HepG2 (cell line): ENCODE data around the gene KIAA2012. TPM values are rescaled to one million over a fixed set of nuclear protein-coding genes. Genes with fewer than 3 reads are reported as not detected.

Experiments used
- CTCF ChIP-seq: sonication (generic); formaldehyde crosslinking; IDR thresholded peaks from 2 replicates; pipeline ENCODE4 v1.5.0; 2020; ENCODE audit warnings: mild to moderate bottlenecking, missing genetic modification reagents, moderate library complexity
- HNRNPL ChIP-seq: fragments of 200-400 bp; formaldehyde crosslinking; IDR thresholded peaks from 2 replicates; pipeline ENCODE4 v1.6.1; 2017; ENCODE audit warnings: mild to moderate bottlenecking, low read depth, low read length
- NFE2L1 ChIP-seq: sonication (generic); formaldehyde crosslinking; IDR thresholded peaks from 2 replicates; pipeline ENCODE4 v1.4.0; 2020; ENCODE audit warnings: missing genetic modification reagents, mild to moderate bottlenecking, borderline replicate concordance
- POLR2G ChIP-seq: fragments of 200-400 bp; formaldehyde crosslinking; IDR thresholded peaks from 2 replicates; pipeline ENCODE4 v1.6.1; 2018; ENCODE audit warnings: mild to moderate bottlenecking, low read depth, low read length, moderate library complexity
- TERF1 ChIP-seq: sonication (generic); formaldehyde crosslinking; IDR thresholded peaks from 2 replicates; pipeline ENCODE4 v1.8.0; 2022; ENCODE audit warnings: mild to moderate bottlenecking, missing genetic modification reagents, moderate library complexity
- YEATS2 ChIP-seq: sonication (generic); formaldehyde crosslinking; IDR thresholded peaks from 2 replicates; pipeline ENCODE4 v1.4.0; 2020; ENCODE audit warnings: missing genetic modification reagents, borderline replicate concordance
- ZBTB7A ChIP-seq: sonication (generic); formaldehyde crosslinking; IDR thresholded peaks from 2 replicates; pipeline ENCODE4 v1.8.0; 2022; ENCODE audit warnings: mild to moderate bottlenecking, missing genetic modification reagents
- ZNF564 ChIP-seq: sonication (generic); formaldehyde crosslinking; IDR thresholded peaks from 2 replicates; pipeline ENCODE4 v1.8.1; 2023; ENCODE audit warnings: mild to moderate bottlenecking, missing genetic modification reagents
- ZNF687 ChIP-seq: sonication (generic); formaldehyde crosslinking; IDR thresholded peaks from 2 replicates; pipeline ENCODE4 v1.5.1; 2020; ENCODE audit warnings: mild to moderate bottlenecking, missing genetic modification reagents, moderate library complexity
- ZNF720 ChIP-seq: sonication (generic); formaldehyde crosslinking; IDR thresholded peaks from 2 replicates; pipeline ENCODE4 v1.4.0; 2020; ENCODE audit warnings: missing genetic modification reagents
- ZNF737 ChIP-seq: sonication (generic); formaldehyde crosslinking; IDR thresholded peaks from 2 replicates; pipeline ENCODE4 v1.5.0; 2020; ENCODE audit warnings: missing genetic modification reagents, mild to moderate bottlenecking, borderline replicate concordance
- polyA plus RNA-seq, 8 experiments: library from polyadenylated mRNA; depleted of rRNA in 3 of 8; stranded (reverse) in 7 of 8; unstranded in 1 of 8; fragments of >200 nt; fragmentation: Illumina TruSeq in 4 of 8; extraction: Trizol in 4 of 8; gene quantifications; 2 replicates each; pipeline versions ENCODE4 v1.2.1 to v1.2.3, GENCODE V29; 2011 to 2016; ENCODE audit warnings: low read depth in 4 of 8, missing spikeins in 1 of 8, mixed read lengths in 1 of 8; ENCODE audit not compliant: insufficient read depth in 1 of 8
- total RNA-seq, 5 experiments: library from RNA; depleted of rRNA; stranded (reverse); fragments of >200 nt; fragmentation: Illumina TruSeq; extraction: Trizol; gene quantifications; 2 replicates each; pipeline ENCODE4 v1.2.3, GENCODE V29; 2016; ENCODE audit warnings: low read depth in 1 of 5
- TF ChIP-seq, protein P1 (sequence below): sonication (generic); formaldehyde crosslinking; IDR thresholded peaks from 2 replicates; pipeline ENCODE4 v1.4.0; 2020; ENCODE audit warnings: missing genetic modification reagents; ENCODE audit errors: not compliant biosample characterization
- TF ChIP-seq, protein P2 (sequence below): sonication (generic); formaldehyde crosslinking; conservative IDR thresholded peaks from 2 replicates; pipeline ENCODE4 v1.8.0; 2022; ENCODE audit warnings: missing genetic modification reagents

Gene KIAA2012
- total and polyA plus RNA-seq, 2 of the 13 experiments (the other 11 are each of a cell fraction or from before 2014, with no cell fraction given) = not detected

DNA sequence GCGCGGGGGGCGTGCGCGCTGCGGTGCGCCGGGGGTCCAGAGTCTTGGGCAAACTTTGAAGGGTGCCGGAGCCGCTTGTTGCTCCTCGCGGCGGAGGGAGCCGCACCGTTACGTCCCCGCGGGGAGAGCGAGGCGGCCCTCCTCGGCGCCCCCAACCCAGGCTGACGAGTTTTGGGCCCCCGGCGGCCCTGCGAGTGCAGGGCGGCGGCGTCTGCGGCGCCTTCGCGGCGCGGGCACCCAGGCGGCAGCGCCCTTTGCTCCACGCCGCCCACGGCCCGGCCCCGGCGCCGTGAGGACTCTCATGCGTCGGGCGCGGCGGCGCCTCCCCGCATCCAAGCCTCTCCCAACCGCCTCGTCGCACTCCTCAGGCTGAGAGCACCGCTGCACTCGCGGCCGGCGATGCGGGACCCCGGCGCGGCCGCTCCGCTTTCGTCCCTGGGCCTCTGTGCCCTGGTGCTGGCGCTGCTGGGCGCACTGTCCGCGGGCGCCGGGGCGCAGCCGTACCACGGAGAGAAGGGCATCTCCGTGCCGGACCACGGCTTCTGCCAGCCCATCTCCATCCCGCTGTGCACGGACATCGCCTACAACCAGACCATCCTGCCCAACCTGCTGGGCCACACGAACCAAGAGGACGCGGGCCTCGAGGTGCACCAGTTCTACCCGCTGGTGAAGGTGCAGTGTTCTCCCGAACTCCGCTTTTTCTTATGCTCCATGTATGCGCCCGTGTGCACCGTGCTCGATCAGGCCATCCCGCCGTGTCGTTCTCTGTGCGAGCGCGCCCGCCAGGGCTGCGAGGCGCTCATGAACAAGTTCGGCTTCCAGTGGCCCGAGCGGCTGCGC, 38.6 kb upstream of the KIAA2012 start (continued):
- TF ChIP-seq ZNF564 (CRISPR knock-in tag) = no peak
- TF ChIP-seq NFE2L1 = no peak
- no peak; the same call in 1 of the 2 replicates for TF ChIP-seq ZNF687 (CRISPR knock-in tag)
- TF ChIP-seq TERF1 = peak; percentile 57; the same call in 1 of the 2 replicates
- TF ChIP-seq HNRNPL = no peak
- TF ChIP-seq, protein P1, sequence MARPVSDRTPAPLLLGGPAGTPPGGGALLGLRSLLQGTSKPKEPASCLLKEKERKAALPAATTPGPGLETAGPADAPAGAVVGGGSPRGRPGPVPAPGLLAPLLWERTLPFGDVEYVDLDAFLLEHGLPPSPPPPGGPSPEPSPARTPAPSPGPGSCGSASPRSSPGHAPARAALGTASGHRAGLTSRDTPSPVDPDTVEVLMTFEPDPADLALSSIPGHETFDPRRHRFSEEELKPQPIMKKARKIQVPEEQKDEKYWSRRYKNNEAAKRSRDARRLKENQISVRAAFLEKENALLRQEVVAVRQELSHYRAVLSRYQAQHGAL (CRISPR knock-in tag) = no peak
- no peak for TF ChIP-seq YEATS2 (CRISPR knock-in tag)
- TF ChIP-seq ZBTB7A (CRISPR knock-in tag) = no peak
- TF ChIP-seq ZNF737 (CRISPR knock-in tag) = no peak
- no peak for TF ChIP-seq POLR2G
- TF ChIP-seq, protein P2, sequence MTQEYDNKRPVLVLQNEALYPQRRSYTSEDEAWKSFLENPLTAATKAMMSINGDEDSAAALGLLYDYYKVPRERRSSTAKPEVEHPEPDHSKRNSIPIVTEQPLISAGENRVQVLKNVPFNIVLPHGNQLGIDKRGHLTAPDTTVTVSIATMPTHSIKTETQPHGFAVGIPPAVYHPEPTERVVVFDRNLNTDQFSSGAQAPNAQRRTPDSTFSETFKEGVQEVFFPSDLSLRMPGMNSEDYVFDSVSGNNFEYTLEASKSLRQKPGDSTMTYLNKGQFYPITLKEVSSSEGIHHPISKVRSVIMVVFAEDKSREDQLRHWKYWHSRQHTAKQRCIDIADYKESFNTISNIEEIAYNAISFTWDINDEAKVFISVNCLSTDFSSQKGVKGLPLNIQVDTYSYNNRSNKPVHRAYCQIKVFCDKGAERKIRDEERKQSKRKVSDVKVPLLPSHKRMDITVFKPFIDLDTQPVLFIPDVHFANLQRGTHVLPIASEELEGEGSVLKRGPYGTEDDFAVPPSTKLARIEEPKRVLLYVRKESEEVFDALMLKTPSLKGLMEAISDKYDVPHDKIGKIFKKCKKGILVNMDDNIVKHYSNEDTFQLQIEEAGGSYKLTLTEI (CRISPR knock-in tag) = no peak
- TF ChIP-seq ZNF720 (CRISPR knock-in tag) = no peak
- no peak for TF ChIP-seq CTCF (CRISPR knock-in tag)
- TF ChIP-seq, all 625 proteins: peak for 44
